ENCODE results near the gene ADGRV1. TPM values are rescaled to one million over a fixed set of nuclear protein-coding genes. Genes with fewer than 3 reads are reported as not detected.

Gene ADGRV1
- polyA plus RNA-seq, 1 donor from 2014 or later: 3.7 TPM

- Histone ChIP-seq H3K4me3 (ENCODE audit: low read length) (no peak overlapping the region), H3K27me3 (ENCODE audit: insufficient read depth, low read depth, low read length) (no peaks in the 10 kb centered on the region)
- TF ChIP-seq TAF1 (IDR thresholded peaks at IDR 0.05; ENCODE audit: low read depth) (no peak), POLR2AphosphoS5 (IDR thresholded peaks at IDR 0.05) (no peak), EZH2 (IDR thresholded peaks at IDR 0.05; ENCODE audit: borderline replicate concordance, insufficient read depth, low read length, poor library complexity, severe bottlenecking) (no peak), MXI1 (conservative IDR thresholded peaks at IDR 0.05; ENCODE audit: poor library complexity, severe bottlenecking) (no peak), EP300 (conservative IDR thresholded peaks at IDR 0.05; ENCODE audit: poor library complexity, severe bottlenecking) (no peak), REST (IDR thresholded peaks at IDR 0.05; ENCODE audit: borderline replicate concordance) (no peak), RAD21 (conservative IDR thresholded peaks at IDR 0.05) (no peak), CTCF (IDR thresholded peaks at IDR 0.05; ENCODE audit: poor library complexity, severe bottlenecking) (no peak)
These were observed 9.4 kb upstream of the ADGRV1 start for GRCh38 chr5:90549223-90549622.

GRCh38 chr5:90549729-90550275, 8.8 kb upstream of the ADGRV1 start:
- H3K36me3 ChIP-seq (ENCODE audit: insufficient read depth, low read length): no peaks in the 10 kb centered on the region
- TF ChIP-seq MXI1 (conservative IDR thresholded peaks at IDR 0.05; ENCODE audit: poor library complexity, severe bottlenecking): no peak
- TF ChIP-seq EZH2 (IDR thresholded peaks at IDR 0.05; ENCODE audit: borderline replicate concordance, insufficient read depth, low read length, poor library complexity, severe bottlenecking): no peak
- no peak for TF ChIP-seq SMC3 (conservative IDR thresholded peaks at IDR 0.05; ENCODE audit: poor library complexity)
- TF ChIP-seq POLR2AphosphoS5 (IDR thresholded peaks at IDR 0.05): no peak
- no peak for TF ChIP-seq REST (IDR thresholded peaks at IDR 0.05; ENCODE audit: borderline replicate concordance)
- no peak for TF ChIP-seq RAD21 (conservative IDR thresholded peaks at IDR 0.05)
- no peak for TF ChIP-seq TAF1 (IDR thresholded peaks at IDR 0.05; ENCODE audit: low read depth)
- no peak for TF ChIP-seq EP300 (conservative IDR thresholded peaks at IDR 0.05; ENCODE audit: poor library complexity, severe bottlenecking)
- TF ChIP-seq CTCF (IDR thresholded peaks at IDR 0.05; ENCODE audit: poor library complexity, severe bottlenecking): no peak
- H2AFZ ChIP-seq (ENCODE audit: low read depth, low read length): no peak overlapping the region
- H3K27me3 ChIP-seq (ENCODE audit: insufficient read depth, low read depth, low read length): no peaks in the 10 kb centered on the region
- H3K4me2 ChIP-seq (ENCODE audit: low read length): no peak overlapping the region
- no peak overlapping the region for H3K4me3 ChIP-seq (ENCODE audit: low read length)
- no peak overlapping the region for H3K27ac ChIP-seq (ENCODE audit: low read length)
- no peaks in the 10 kb centered on the region for H3F3A ChIP-seq (ENCODE audit: insufficient read depth, low read length, poor library complexity, severe bottlenecking)
- no peak overlapping the region for H3K9ac ChIP-seq (ENCODE audit: low read length)
- no peaks in the 10 kb centered on the region for H4K20me1 ChIP-seq (ENCODE audit: insufficient read depth)
- no peaks in the 10 kb centered on the region for H3K79me2 ChIP-seq (replicated peaks; ENCODE audit: insufficient read depth, low read length)
- no peaks in the 10 kb centered on the region for H3K9me3 ChIP-seq (ENCODE audit: low read length)
- no peaks in the 10 kb centered on the region for H3K9me2 ChIP-seq (ENCODE audit: insufficient read depth, low read length)

More at GRCh38 chr5:90549223-90549622, 9.4 kb upstream of the ADGRV1 start:
- Histone ChIP-seq H3K79me2 (replicated peaks; ENCODE audit: insufficient read depth, low read length) (no peaks in the 10 kb centered on the region), H3K9me2 (ENCODE audit: insufficient read depth, low read length) (no peaks in the 10 kb centered on the region), H3K9ac (ENCODE audit: low read length) (no peak overlapping the region), H3K4me2 (ENCODE audit: low read length) (no peak overlapping the region), H3K27ac (ENCODE audit: low read length) (no peak overlapping the region), H3F3A (ENCODE audit: insufficient read depth, low read length, poor library complexity, severe bottlenecking) (no peaks in the 10 kb centered on the region), H3K36me3 (ENCODE audit: insufficient read depth, low read length) (no peaks in the 10 kb centered on the region), H2AFZ (ENCODE audit: low read depth, low read length) (no peak overlapping the region), H3K9me3 (ENCODE audit: low read length) (no peaks in the 10 kb centered on the region), H4K20me1 (ENCODE audit: insufficient read depth) (no peaks in the 10 kb centered on the region)

All from neural cell (in vitro differentiated cells).